Measurements from ENCODE around the gene DNAJA3. TPM values are rescaled to one million over a fixed set of nuclear protein-coding genes. Genes with fewer than 3 reads are reported as not detected.

Gene DNAJA3
- total RNA-seq, 4 donors from 2014 or later = 13.8 to 44.9 (median 36.4) TPM

DNA sequence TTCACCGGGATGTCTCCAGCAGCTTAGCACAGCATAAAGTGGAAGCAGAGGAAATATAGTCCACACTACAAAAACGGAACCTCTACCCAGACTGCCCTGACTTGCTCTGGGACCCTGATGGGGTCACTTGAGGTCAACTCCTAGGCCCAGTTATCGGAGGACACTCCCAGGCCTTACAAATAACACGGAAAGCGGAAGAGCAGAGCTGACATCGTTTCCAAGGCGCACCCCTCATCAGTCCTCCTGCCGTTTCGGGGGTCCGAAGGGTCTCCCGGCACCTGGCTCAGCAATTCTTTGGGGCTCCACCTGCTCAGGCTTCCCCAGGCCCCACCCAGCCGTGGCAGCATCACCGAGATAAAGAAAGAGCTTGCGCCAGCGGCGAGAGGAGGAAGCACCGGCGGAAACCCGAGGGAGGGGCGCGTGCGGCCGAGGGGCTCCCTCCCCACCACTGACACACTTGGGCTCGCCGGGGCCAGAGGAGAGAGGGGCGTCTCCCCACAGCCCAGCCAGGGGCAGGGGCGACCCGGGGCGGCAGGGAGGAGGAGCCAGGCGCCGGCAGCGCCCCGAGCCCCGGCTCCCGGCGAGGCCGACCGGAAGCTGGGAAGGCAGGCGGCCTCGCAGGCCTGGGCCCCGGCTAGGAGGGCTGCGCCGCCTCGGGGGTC is 10.0 kb upstream of the DNAJA3 start:
- H3K27me3 ChIP-seq = no peaks in the 10 kb centered on the region
- peak overlapping the region; percentile 16 to 66 for H3K27ac ChIP-seq
- no peak for DNase-seq
- H3K4me1 ChIP-seq = no peaks in the 10 kb centered on the region
- no peaks in the 10 kb centered on the region for H3K9me3 ChIP-seq
- intact Hi-C loops (cut with DNase I; ENCODE audit: low total_unique reads) = no loop called here
- peak overlapping the region; percentile 35 to 88 for H3K4me3 ChIP-seq
- TF ChIP-seq POLR2A (IDR thresholded peaks at IDR 0.05) (no peak), CTCF (IDR thresholded peaks at IDR 0.05) (no peak)
- H3K36me3 ChIP-seq = no peaks in the 10 kb centered on the region

DNA sequence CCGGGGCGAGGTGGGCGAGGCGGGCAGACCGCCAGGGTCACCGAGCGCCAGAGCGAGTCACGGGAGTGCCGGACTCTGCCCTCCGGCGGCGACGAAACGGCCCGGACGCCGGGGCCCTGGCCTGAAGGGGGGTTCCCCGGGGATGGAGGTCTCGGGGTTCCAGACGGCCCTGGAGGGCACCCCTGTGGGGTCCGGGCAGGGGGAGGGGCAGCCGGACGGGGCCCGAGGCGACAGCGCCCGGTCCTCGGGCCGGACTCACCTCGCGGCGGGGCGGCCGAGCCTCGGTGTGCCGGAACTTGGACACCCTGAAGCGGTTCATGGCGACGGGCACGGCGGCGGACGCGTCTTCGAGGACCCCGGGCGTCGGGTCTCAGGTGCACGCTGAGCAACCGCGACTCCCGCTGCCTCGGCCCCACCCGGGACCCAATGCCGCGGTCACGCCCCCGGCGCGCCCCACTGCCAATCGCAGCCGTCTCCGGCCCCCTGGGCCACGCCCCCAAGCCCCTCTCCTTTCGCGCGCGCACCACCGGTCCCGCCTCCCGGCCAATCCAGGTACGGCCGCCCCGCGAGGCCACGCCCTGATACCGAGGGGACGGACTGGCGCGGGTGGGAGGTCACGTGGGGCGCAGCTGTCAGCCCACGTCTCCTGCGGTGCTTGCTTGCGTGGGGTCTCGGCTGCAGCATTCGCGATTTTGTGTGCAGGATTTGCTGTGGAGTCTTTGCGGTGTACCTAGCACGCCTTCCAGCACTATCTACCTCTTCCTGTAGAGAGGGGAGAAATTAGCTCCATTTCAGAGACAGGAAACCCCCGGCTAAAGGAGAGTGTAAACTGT is 9.3 kb upstream of the DNAJA3 start, which contains the start of gene CORO7:
CORO7 (minus strand) TSS at position 397 of the 833 bp plus-strand sequence; CDS start at position 319, 78 bp downstream.
- H3K27me3 ChIP-seq = no peaks in the 10 kb centered on the region
- peak; percentile 95 for DNase-seq
- peak within 1 kb of the TSS; percentile 16 to 66 for H3K27ac ChIP-seq
- no peaks in the 10 kb centered on the region for H3K36me3 ChIP-seq
- intact Hi-C loops (cut with DNase I; ENCODE audit: low total_unique reads) = no loop called here
- no peaks in the 10 kb centered on the region for H3K9me3 ChIP-seq
- peak in 2 of 4 experiments; percentile 43 to 45 for TF ChIP-seq CTCF (IDR thresholded peaks at IDR 0.05)
- TF ChIP-seq POLR2A (IDR thresholded peaks at IDR 0.05) = peak in 1 of 2 donors; percentile 66
- H3K4me1 ChIP-seq = no peaks in the 10 kb centered on the region
- peak within 1 kb of the TSS; percentile 35 to 88 for H3K4me3 ChIP-seq

DNA sequence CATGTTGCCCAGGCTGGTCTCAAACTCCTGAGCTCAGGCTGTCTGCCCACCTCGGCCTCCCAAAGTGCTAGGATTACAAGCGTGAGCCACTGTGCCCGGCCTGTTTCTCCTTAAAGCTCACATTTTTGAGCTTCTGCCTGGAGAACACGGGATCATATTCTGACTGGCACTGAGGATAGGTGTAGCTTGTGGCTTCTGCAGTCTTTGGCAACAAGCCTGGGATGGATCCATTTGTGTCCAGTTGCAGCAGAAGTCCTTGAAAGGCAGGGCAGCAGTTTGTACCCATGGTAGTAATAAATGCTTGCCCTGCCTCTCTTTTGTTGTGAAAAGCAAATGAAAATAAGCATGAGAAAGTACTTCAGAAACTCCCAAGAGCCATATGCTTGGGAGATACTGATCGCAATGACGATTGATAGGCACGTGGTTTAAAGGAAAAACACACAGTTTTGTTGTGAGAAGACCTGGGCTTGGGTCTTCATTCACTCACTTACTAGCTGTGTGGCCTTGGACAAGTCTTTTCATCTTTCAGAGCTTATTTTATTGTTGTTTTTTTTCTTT is 6.2 kb upstream of the DNAJA3 start:
- H3K4me3 ChIP-seq = no peak overlapping the region
- TF ChIP-seq CTCF (IDR thresholded peaks at IDR 0.05) = no peak
- no peak for TF ChIP-seq POLR2A (IDR thresholded peaks at IDR 0.05)
- intact Hi-C loops (cut with DNase I; ENCODE audit: low total_unique reads) = no loop called here

GRCh38 chr16:4420505-4421105 is 5.1 kb upstream of the DNAJA3 start:
- DNase-seq = no peak
- H3K4me1 ChIP-seq = peaks cover 0 to 5% of the 10 kb centered on the region in 2 donors
- no peaks in the 10 kb centered on the region for H3K36me3 ChIP-seq
- H3K27me3 ChIP-seq = no peaks in the 10 kb centered on the region
- no peak overlapping the region for H3K27ac ChIP-seq
- TF ChIP-seq CTCF (IDR thresholded peaks at IDR 0.05) (no peak), POLR2A (IDR thresholded peaks at IDR 0.05) (no peak)
- no peak overlapping the region for H3K4me3 ChIP-seq
- no peaks in the 10 kb centered on the region for H3K9me3 ChIP-seq
- intact Hi-C loops (cut with DNase I; ENCODE audit: low total_unique reads) = no loop called here

More for the DNA sequence above, 6.2 kb upstream of the DNAJA3 start:
- Histone ChIP-seq H3K27ac (no peak overlapping the region), H3K4me1 (no peaks in the 10 kb centered on the region), H3K9me3 (no peaks in the 10 kb centered on the region), H3K36me3 (no peaks in the 10 kb centered on the region), H3K27me3 (no peaks in the 10 kb centered on the region)
- DNase-seq = no peak
